ENCODE results near the gene LRCH1.

DNA sequence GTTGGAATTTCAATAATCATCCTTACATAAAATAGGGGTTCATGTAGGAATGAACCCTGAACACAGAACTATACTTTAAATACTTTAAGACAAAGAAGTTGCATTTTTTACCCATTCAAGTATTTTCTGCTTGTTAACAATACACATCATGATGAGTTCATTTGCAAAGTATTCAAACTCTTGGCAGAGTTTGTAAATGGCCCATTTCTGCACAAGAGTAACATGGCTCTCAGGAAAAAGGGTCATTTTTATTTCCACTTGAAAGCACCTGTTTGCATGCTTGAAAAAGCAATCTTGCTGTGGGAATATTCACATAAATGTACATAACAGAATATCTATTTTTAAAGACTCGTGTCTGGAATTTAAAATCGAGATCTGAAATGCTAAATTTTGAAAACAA, 225.9 kb downstream of the LRCH1 start:
- TF ChIP-seq CTCF (IDR thresholded peaks at IDR 0.05) (no peak), POLR2A (IDR thresholded peaks at IDR 0.05) (no peak)
